HG03342 (cell line): ENCODE results near the gene TSTD2.
A peak's percentile ranks its signal among the peaks of the same experiment; 100 is the strongest.

Experiments
- ATAC-seq: cut with Tn5 transposase; IDR thresholded peaks from one replicate; pipeline ENCODE4 v1.9.1; 2021; ENCODE audit warnings: mild to moderate bottlenecking, moderate library complexity; ENCODE audit not compliant: unreplicated experiment

TSTD2 gene

GRCh38 chr9:97632985-97633858 is at the start of gene TSTD2, which contains the start of gene NCBP1:
TSS of gene TSTD2 (minus strand) at chr9:97633368. CDS start at chr9:97627562, 5,806 bp downstream.
TSS of gene NCBP1 (plus strand) at chr9:97633821. CDS start at chr9:97633882, 61 bp downstream.
- ATAC-seq = peak; percentile 85

GRCh38 chr9:97682242-97682641 is 49.1 kb upstream of the TSTD2 start:
- ATAC-seq = no peak

GRCh38 chr9:97675655-97676054 is 42.5 kb upstream of the TSTD2 start:
- no peak for ATAC-seq

GRCh38 chr9:97673922-97674321 is 40.8 kb upstream of the TSTD2 start:
- ATAC-seq = no peak

DNA sequence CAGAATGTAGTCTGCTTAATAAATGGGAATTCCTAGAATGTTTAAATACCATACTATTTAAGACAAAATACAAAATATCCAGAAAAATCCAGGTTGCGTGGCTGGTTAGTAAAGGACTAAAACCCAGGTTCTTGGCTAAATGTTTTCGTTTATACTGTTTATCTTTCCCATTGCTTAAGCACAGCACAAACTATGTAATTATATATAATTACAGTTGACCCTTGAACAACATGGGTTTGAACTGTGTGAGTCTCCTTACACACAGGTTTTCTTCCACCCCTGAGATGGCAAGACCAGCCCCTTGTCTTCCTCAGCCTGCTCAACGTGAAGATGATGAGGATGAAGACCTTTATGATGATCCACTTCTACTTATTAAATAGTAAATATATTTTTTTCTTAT is 39.2 kb upstream of the TSTD2 start:
- no peak for ATAC-seq

GRCh38 chr9:97670586-97670985 is 37.4 kb upstream of the TSTD2 start:
- ATAC-seq = no peak

GRCh38 chr9:97668485-97668884 is 35.3 kb upstream of the TSTD2 start:
- no peak for ATAC-seq

GRCh38 chr9:97666907-97667686 is 33.9 kb upstream of the TSTD2 start:
- no peak for ATAC-seq

DNA sequence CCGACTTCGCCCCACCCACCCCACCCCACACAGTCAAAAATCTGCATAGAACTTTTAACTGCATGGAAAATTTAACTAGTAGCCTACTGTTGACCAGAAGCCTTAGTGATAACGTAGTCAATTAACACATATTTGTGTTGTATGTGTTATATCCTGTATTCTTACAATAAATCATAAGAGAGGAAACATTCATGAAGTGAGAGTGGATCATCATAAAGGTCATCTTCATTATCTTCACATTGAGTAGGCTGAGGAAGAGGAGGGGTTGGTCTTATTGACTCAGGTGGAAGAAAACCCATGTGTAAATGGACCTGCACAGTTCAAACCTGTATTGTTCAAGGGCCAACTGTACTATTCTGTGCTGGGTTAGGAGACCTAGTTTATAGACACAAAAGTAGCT is 32.6 kb upstream of the TSTD2 start:
- ATAC-seq = no peak

DNA sequence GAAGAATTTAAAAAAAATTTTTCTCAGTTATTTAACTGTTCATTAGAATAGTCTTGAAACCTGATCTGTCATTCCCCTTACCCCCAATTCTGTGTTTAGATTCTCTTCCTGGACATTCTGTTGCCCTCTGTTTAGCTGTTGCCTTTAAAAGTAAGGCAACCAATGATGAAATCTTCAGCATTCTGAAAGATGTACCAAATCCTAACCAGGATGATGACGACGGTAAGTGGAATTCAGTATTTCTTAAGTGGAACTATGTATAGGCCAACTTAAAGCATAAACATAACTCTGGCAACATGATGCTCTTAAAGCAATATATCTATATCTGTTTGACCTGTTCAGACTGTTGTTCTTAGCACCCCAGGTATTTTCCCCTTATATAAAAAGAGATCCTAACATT is 27.7 kb upstream of the TSTD2 start:
- no peak for ATAC-seq

GRCh38 chr9:97660340-97660739 is 27.2 kb upstream of the TSTD2 start:
- ATAC-seq = no peak

DNA sequence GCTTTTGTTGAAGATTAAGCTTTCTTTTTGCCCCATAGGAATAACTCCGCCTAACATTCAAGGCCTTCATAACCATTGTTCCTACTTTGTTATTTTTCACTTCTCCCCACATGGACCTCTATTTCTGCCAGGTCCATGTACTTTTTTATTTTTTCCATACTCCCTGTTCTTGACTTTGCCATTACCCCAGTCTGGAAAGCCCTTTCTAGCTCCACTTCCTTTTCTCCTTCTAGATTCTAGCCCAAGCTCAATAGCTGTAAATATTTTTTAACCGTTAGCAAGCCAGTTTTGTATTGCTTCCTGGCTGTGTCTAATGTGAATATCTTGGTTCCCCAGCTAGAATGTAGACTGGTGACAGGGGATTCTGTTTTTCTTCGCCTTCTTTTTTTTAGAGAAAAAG is 26.6 kb upstream of the TSTD2 start:
- ATAC-seq = no peak

- no peak for ATAC-seq
Observed at GRCh38 chr9:97658707-97659106, 25.5 kb upstream of the TSTD2 start.

DNA sequence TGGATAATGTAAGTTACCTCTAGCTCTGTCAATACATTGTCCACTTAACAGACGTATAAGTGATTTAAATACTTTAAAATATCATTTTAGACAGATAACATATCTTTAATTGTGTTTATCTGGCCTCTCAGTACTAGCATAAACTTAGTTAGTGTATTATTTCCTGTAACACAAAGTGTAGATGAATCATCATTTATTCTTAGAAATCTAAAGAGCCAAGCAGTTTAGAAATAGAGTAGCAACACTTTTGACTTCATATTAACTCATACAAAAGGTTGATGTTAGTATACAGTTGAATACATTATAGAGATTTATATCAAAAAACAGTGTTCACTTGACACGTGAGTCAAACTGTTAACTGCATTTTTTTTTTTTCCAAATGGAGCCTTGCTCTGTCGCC is 18.5 kb upstream of the TSTD2 start:
- ATAC-seq = no peak

DNA sequence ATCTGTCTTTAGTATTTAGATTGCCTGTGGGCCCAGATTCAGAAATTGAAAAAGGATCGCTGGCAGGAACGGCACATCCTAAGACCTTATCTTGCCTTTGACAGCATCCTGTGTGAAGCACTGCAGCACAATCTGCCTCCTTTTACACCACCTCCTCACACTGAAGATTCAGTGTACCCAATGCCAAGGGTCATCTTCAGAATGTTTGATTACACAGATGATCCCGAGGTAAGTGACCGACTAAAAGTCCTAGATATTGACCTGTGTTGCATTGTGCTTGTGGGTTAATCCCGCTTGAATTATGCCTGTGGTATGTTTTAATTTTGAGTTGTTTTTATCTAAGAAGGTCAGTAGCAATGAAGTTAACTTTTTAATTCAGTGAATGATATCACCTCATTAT is 14.8 kb upstream of the TSTD2 start:
- no peak for ATAC-seq

DNA sequence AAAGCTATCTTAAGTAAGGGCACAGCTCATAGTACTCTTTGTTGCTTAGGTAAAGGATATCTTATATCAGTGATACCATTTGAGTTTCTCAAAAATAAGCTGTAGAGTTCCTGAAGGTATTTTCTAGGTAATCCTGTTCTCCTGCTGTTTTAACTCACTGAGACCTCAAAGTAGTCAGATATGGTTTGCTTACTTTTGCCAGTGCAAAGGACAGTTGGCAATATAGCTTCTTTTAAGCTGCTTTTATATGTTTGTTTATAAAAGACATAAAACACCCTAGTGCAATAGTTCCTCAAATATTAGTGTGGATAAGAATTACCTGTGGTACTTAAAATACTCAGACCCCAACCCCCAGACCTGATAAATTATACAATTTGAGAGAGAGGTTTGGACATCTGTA is 12.6 kb upstream of the TSTD2 start:
- no peak for ATAC-seq

DNA sequence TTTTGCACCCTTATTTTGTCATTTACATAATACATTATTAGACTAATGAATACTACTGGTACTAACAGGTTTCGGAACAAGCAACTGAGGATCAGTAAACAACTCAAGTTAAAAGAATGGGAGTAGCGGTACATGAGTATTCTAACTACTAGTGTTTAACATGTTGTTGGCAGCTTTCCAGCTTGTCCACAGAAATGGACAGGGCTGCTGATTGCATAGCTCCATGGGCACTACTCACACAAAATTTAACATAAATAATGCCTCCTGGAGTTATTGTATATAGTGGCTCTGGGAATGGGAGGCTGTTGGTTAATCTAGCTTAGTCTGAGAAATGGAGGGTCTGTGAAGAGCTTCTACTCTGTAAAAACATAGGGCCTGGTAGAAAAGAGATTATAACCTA is 7.2 kb upstream of the TSTD2 start:
- ATAC-seq = no peak

DNA sequence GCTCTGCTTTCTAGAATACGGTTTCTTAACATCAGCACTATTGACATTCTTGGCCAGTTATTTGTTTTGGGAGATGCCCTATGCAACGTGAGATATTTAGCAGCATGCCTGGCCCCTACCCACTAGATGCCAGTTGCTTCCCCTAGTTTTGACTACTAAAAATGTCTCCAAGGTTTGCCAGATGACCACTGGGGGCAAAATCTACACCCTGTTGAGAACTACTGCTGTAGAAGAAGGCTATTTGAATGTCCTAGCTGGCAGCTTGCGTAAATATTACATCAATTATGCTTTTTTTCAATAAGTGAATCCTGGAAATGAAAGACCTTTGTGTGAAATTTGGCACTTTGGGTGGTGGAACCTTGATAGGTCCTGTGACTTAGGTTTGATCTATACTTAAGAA is 5.5 kb upstream of the TSTD2 start:
- no peak for ATAC-seq

- no peak for ATAC-seq
Observed at GRCh38 chr9:97636903-97637302, 3.7 kb upstream of the TSTD2 start.

- ATAC-seq = no peak
Observed at GRCh38 chr9:97635026-97635425, 1.9 kb upstream of the TSTD2 start.

GRCh38 chr9:97633859-97634490 is 807 bp upstream of the TSTD2 start:
- peak; percentile 1 for ATAC-seq
